HG02588 (cell line): Measurements from ENCODE around the gene B3GNT2.
"Not testable (repeated sequence)": the region's sequence is repeated elsewhere in the genome, so short reads cannot be mapped to it uniquely, and the experiment has no call there.

Source experiments
- ATAC-seq: cut with Tn5 transposase; IDR thresholded peaks from one replicate; pipeline ENCODE4 v1.9.1; 2021; ENCODE audit warnings: mild to moderate bottlenecking, moderate library complexity; ENCODE audit not compliant: unreplicated experiment

The B3GNT2 gene

DNA sequence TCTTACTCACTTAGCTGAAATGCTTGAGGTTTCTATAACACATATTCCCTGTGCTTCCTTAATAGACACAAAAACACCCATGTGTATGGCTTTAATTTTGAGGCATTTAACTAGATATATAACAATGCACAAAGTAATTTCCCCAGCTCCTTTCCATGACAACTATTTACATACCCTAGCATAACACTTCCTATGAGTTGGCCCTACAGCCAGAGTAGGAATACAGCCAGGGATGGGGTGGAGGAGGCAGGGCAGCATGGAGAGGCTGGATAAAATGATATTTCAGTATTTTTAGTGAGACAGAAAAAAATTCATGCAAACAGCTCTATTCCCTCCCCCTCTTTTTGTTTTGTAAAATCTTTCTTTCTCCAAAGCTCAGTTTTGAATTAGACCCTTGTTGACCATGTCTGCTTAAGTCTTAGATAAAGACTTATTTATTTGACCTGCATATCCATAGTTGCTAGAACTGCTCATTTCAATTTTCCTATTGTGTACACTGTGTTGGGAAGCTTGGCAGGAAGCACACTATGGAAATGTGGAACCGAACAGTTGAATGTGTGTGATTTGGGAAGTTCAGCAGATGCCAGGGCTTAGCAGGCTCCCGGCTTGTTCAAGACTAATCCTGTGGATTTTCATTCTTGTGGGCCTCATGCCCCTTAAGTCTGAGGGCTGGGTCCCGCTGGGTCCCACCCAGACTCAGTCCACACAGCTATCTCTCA is 11.2 kb upstream of the B3GNT2 start:
- no peak for ATAC-seq

GRCh38 chr2:62185475-62186155 is 10.3 kb upstream of the B3GNT2 start:
- ATAC-seq: no peak

DNA sequence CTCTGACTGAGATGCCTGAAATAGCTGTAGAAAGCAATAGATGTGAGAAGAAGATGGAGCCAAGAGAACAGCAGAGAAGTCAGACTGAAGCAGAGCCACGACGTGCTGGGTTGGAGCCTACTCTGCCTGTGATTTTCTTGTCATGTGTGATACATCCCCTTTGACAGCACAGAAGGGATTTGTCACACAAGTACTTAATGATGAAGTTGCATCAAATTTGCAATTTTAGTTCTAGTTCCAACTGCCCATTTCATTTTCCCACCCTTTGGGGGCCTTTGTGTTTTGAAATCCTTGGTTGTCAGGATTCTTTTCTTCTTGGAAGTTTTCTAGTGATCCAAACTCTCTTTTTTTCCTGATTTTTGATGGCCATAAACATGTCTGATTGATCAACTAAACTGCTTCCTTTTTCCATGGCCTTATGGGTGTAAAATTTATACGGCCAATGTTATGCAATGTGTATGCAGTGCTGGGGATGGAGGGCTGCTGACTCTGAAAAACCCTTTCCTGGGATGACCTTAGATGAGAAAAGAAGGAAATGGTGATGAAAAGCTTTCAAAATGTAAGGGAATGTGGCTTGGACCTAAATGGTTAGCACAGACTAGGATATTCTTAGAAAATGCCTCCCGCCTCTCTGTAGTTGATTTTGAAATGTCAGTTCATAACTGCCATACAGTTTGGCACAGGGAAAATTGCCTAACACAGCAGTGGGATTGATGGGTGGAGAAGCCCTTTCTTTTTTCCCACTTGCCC is 9.6 kb upstream of the B3GNT2 start:
- ATAC-seq: no peak

DNA sequence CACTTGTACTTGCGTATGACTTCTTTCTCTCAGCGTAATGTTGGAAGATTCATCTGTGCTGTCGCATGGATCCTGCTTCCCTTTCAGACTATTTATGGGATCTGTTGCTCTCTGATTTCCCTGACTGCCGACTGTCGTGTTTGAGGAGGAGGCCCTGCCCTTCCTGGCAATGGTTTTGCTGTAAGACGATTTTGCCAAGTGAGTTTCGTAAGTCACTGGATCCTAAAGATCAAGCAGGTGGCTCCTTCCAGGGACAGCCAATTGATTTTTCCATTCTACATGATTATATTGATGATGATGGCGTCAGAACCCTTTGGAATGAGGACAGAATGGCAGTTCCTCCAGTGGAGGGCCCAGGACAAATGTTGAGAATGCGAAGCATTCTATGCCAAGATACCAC is 8.7 kb upstream of the B3GNT2 start:
- no peak for ATAC-seq

DNA sequence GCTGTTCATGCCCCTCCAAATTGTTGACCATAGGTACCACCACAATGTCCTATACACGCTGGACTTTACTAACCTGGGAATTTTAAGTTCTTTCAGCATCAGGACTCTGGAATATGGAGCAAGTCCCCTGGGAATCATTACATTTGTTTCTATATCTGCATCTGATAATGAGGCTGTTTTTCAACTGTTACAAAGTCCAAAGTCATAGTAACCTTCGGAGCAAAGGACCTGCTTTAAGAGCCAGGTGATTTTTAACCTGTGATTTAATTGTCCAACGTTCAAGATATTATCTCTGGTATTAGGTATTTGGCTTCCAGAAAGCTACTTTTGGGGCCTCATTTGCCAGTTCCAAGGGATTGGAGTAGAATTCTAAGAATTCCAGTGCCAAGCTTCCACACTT is 7.5 kb upstream of the B3GNT2 start:
- no peak for ATAC-seq

- ATAC-seq: no peak
Measured at GRCh38 chr2:62189196-62189595, 6.7 kb upstream of the B3GNT2 start.

GRCh38 chr2:62192811-62193210 is 3.1 kb upstream of the B3GNT2 start:
- ATAC-seq: no peak

DNA sequence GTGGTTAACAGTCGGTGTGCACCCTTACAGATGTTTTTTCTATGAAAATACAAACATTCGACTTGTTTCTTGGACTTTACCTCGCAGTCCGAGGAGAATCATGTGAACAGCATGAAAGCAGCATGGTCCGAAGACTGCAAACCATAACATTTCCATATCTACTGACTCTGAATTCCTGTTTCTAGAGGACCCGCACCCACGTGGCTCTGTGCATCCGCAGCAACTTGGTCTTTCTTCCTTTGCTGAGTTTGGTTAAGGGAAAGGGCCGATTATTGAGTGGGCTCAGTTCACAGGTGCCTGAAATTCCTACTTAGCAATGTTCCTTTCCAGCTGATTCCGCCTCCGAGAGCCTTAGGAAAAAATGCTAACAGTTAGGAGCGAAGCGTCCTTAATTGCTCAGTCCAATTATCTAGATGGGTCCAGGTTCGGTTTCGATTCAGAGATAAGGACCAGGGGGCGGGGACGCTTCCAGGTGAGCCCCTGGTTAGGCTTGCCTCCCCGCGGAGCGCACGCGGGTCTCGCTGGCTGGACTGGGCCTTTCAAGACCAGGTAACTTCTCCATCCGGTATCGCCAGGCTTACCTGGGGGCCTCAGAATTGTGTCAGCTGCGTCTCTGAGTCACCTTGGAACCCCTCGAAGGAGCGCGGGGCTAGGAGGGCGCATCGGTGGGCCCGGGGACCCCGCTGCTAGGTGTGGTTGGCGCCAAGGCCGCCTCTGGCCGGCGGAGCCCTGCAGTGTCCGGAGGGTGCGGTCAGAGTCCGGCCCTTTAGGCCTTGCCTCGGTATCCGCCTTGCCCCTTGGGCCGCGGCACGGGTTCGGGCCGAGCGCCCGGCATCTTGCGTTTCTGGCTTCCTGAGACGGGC is 1.1 kb upstream of the B3GNT2 start:
- no peak for ATAC-seq

GRCh38 chr2:62196278-62196901 is 475 bp downstream of the B3GNT2 start:
- peak; percentile 30 for ATAC-seq

DNA sequence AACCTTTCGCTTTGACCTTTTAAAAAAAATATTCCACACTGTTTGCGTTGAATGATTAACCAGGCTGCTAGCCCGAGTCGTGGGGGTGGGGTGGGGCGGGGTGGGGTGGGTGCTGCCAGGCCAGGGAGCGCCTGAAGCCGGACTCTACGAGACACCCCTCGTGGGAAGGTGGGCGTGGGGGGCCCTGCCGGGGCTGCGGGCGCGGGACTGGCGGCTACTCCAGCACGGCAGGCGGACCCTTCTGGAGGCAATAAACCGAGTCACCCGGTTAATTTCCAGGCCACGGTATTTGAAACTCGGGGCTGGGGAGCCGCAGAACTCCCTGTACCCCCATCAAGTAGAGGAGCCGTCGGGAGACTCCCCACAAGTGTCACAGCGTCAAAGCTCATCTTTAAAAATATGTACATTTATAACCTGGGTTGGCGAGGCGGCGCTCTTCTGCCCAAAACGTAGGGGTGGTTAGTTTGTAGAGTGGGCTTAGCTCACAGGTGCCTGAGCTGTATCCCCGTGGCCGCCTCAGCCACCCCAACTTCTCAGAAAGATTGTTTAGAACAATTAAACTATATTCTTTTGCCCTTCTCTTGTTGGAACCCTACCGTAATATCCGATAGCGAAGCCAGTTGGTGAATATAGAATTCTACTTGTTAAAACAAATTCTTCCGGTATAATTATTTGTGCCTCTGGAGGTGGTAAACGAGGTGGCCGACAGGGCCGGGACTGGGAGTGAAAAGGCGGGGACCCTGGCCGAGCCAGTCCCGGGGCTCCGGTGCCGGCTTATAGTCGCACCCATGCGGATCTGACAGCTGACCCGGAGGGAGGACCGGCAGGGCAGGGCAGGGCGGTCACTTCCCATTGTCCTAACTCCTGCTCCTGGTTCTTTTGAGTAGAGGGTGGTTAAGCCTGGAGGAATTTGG is 1.4 kb downstream of the B3GNT2 start:
- no peak for ATAC-seq

GRCh38 chr2:62197925-62198633 is 2.2 kb downstream of the B3GNT2 start:
- no peak for ATAC-seq

- ATAC-seq: not testable (repeated sequence)
Measured at GRCh38 chr2:62198854-62199253, 2.9 kb downstream of the B3GNT2 start.

DNA sequence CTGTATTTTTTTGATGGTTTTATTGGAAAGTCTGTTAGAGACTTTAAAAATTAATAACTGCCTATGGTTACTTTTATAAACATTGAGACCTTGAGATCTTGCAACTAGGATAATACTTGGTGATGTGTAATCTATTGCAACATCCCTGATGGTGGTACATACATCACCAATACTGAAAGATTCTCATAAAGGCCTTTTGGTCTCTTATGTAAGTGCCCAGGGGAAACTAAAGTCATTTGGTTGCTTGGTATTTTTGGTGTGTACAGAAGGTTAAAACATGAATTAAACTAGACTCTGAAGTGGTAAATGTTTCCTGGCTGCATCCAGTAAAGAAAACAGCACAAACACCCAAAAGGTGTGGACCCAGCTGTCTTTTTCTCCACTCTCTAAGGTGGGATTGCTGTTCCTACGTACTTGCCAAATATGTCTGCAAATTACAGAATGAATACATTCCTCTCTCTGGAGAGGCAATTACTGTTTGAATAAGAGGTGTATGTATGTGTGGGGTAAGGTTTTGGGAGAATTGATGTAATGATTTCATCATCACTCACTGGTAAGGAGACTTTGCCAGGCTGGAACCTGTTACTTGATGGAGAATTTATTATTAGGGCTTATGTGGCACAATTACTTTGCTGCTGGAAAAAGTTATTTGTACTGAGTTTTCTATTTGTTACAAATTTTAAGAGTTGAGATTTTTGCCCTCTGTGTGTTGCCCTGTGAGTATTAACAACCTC is 3.6 kb downstream of the B3GNT2 start:
- ATAC-seq: no peak

DNA sequence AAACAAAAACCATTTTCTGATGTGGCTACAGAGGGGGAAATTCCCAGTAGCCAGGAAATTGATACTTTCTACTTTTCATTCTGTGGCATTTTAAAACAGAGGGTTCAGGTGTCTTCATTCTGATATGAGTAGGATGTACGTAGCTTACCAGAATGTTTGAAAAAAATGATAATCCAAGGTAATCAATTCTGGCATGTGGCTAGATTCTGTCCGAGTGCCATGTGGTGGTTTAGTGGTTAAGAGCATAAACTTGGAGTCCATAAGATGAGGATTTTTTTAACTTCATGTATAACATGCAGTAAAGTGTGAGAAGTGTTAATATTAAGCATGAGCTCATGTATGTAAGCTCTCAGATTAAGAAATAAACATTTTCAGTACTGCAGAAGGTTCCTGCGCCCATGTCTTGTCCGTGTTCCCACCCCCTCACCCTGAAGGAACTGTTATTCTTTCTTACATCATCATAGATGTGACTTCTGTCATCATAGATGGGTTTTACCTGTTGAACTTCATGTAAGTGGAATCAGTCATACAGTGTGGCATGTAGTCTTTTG is 4.5 kb downstream of the B3GNT2 start:
- no peak for ATAC-seq

- ATAC-seq: no peak
Measured at GRCh38 chr2:62200868-62201267, 5.0 kb downstream of the B3GNT2 start.

DNA sequence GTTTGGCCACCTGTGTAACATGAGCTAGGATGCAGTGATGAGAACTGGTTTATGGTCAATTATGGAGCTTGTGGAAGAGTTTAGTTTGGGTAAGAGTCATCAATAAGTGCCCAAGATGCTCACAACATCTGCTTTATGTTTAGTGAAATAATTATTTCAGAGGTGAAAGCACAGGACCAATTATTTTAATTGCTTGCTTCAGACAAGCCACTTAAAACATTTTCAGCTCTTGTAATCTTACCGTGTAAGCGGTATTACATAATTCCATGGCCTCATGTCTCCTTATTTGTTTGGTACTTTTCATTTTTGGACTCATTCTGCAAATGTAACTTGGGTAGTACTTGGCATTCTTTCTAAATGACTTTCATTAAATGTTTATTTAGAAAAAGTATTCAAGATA is 5.4 kb downstream of the B3GNT2 start:
- no peak for ATAC-seq

DNA sequence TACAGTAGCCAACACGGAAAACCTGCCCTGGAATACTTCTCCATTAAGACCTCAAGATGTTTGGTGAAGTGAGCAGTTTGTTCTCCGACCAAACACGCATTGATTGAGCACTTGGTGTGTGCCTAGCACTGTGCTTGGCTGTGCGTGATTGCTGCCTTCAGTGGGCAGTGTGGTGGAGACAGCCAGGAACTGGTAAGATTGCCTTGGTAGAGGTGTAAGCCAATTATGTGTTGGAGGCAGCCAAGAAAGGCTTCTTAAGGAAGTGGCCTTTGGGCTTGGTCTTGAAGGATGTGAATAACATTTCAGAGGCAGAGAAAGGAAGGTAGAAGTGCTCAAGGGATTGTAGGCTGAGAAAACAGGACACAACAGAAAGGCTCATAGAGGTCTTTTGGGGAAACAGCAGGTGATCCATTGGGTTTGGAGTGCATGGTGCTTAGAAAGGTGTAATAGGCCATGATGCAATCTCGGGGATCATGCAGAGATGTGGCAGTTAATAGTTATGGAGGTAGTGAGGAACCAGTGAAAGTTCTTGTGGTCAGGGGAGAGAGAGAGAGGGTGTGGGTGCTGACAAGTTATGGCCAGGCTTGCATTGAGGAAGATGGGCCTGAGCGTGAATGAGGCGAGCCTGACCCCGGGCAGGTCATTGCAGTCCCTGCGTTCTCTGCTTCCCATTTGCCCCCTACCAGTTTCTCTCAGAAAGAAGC is 6.3 kb downstream of the B3GNT2 start:
- no peak for ATAC-seq
